Stimulated activated CD8-positive, alpha-beta memory T cell treated with anti-CD3 and anti-CD28 coated beads, Interleukin-15, amount 100 ng/mL, for 4 hours (primary cell): Measurements from ENCODE around the gene GALNT2.

Experiments
- DNase-seq, 2 donors: peaks; one replicate each; pipeline ENCODE4 v3.0.0-alpha.2; 2020; ENCODE audit warnings: low read depth in 2 of 2

The GALNT2 gene

GRCh38 chr1:230112782-230113181 lies 45.7 kb downstream of the GALNT2 start:
- DNase-seq: no peak

GRCh38 chr1:230113235-230113592 lies 46.2 kb downstream of the GALNT2 start:
- no peak for DNase-seq

GRCh38 chr1:230113593-230114236 lies 46.7 kb downstream of the GALNT2 start:
- DNase-seq: no peak

DNA sequence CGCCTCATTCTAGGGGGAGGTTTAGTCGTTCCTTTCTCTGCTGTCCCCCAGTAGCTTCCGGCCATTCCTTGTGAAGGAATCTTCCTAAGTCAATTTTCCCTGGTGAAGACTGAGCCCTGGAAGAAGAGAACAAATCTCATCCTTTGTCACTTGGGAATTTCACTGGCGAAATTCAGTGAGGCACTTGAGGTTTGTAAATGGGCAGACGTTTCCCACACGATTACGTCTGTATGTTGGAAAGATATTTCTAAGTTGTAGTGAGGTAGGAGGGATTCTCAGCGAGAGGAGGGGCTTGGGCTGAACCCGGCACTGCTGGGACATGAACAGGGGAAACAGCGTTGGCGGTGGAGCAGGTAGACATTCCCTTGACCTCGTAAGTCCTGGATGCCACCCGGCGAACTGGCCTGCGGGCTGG lies 47.2 kb downstream of the GALNT2 start:
- no peak for DNase-seq

- DNase-seq: no peak
These were observed 50.7 kb downstream of the GALNT2 start for GRCh38 chr1:230117694-230118093.

DNA sequence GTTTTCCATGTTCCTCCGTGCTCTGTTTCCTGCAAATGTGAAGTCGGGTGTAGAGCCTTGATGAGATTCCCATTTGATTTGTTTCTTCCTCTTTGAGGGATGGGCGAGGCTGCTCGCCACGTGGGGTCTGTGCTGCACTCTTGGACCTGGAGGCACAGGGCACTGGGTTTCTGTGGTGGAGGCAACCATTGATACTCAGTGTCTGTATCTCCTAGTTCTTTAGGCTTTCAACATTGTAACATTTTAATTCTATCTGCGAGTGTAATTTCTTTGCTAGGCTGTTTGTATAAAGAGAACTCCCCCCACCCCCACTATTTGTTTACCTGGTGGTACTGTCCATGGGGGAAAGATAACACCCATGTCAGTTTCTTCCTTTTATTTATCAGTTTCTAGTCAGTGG lies 52.3 kb downstream of the GALNT2 start:
- no peak for DNase-seq

GRCh38 chr1:230120289-230120920 lies 53.4 kb downstream of the GALNT2 start:
- no peak for DNase-seq

DNA sequence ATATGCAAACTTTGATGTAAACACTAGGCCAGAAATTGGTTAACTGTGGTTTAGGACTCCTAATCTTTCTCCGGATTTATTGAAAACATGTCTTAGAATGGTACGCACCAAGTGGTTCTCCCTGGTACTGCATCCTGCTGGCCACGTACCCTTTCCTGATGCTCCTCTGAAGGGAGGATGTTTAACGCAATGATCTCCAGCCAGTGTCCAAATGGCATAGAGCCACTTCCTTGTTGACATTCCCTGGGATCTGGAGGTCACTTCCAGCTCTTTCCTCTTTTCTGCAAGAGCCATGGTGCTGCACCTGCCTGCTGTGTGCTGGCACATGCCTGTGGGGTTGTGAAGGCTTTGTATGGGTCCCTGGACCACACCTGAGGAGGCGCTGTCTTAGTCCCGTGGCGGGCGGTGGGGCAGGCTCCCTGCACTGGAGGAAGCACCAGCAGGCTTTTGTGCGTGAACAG lies 53.9 kb downstream of the GALNT2 start:
- DNase-seq: no peak

DNA sequence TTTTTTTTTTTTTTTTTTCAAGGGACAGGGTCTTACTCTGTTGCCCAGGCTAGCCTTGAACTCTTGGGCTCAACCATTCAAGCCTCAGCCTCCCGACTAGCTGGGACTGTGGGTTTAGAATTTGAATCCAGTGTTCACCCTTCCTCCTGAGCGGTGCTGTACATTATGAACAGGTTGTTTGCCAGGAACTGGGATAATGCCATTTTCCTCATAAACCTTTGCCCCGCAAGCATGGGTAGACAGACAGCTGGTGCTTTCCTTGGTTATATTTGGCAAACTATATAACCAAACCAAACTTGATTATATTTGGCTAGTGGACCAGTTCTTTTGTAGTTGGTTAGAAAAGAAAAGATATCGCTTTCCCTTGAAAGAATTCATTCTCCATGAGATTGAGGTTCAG lies 54.9 kb downstream of the GALNT2 start:
- DNase-seq: no peak

- no peak for DNase-seq
These were observed 55.6 kb downstream of the GALNT2 start for GRCh38 chr1:230122366-230123279.

DNA sequence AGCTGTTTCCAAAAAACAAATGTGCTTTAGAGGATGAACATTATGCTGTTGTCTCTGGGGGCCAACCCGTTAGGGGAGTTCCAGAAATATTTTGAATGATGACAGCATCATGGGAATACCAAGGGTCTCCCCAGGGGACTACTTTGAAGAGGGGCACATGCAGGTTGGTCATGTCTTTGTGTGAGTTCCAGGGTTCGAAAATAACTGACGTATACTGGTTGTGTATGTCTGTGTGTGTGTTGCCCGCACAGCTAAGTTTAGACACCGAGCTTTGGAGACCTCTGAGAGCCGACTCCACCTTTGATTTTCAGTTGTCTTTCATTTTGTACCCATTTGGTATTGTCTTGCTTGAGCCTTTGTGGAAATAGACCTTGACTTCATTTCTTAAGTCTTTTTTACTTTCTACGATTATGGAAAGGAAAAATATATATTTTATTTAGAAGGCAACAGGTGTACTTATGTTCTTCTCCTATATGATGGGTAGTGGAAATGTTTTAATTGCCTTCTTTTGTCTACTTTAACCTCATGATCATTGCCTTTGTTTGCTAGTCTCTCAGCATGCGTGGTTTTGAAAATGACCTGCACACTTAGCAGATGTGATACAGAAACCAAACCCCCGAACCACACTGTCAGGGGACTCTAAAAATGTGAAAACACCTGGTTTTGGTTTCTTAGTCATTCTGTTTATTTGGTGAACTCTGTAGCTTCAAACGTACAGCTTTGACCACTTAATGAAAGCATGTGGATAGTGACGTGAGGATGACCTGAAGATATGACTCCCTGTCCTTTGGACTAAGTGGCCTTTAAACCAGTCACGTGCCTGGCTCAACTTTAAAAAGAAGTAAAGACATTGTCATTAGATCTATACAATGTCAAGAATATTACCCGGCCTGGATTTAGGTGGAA lies 56.5 kb downstream of the GALNT2 start:
- DNase-seq: no peak

GRCh38 chr1:230124186-230125128 lies 57.4 kb downstream of the GALNT2 start:
- DNase-seq: no peak

DNA sequence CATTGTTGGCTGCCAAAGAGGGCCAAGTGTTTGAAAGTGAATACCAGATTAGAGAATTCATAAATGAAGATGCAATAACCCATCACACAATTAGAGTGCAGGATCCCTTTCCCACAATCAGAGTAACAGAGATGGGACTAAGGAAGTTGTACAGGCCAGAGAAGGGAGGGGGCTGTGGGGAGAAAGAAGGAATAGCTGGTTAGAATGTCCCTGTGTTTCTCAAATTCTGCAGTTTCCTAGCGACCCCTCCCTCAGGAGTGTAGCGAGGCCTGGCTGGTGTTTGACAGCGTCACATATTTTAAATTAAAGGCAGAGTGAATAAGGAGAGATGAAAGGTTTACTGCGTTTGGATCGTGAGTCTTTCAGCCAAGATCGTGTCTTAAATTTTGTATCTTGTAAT lies 58.1 kb downstream of the GALNT2 start:
- DNase-seq: no peak

GRCh38 chr1:230125640-230126528 lies 58.8 kb downstream of the GALNT2 start:
- DNase-seq: no peak

DNA sequence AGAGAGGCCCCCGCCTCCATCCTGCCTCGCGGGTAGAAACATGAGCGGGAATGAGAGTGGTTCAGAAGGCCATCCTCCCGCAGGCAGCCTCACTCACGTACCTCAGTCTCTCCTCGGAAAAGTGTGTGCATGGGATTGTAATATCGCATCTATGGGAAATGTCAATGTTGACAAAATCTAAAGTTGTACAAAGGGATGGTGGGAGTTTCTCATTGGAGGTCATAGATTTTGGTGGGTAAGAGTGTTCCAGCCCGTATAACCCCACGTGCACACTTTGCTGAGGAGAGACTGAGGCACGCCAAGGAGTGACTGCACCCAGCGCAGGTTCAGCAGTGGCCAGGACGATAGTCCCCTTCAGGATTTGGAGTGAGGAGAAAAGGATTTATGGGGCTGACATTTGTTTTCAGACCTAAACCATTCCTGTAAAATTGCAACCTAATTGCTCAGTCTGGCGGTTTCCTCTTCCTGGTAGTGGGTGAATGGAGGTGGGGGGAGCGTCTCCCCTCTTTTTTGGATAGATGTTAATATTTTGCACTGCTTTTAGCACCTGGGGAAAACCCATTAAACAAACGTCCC lies 59.6 kb downstream of the GALNT2 start:
- no peak for DNase-seq

GRCh38 chr1:230127105-230128054 lies 60.3 kb downstream of the GALNT2 start:
- DNase-seq: peak; percentile 24 to 35

DNA sequence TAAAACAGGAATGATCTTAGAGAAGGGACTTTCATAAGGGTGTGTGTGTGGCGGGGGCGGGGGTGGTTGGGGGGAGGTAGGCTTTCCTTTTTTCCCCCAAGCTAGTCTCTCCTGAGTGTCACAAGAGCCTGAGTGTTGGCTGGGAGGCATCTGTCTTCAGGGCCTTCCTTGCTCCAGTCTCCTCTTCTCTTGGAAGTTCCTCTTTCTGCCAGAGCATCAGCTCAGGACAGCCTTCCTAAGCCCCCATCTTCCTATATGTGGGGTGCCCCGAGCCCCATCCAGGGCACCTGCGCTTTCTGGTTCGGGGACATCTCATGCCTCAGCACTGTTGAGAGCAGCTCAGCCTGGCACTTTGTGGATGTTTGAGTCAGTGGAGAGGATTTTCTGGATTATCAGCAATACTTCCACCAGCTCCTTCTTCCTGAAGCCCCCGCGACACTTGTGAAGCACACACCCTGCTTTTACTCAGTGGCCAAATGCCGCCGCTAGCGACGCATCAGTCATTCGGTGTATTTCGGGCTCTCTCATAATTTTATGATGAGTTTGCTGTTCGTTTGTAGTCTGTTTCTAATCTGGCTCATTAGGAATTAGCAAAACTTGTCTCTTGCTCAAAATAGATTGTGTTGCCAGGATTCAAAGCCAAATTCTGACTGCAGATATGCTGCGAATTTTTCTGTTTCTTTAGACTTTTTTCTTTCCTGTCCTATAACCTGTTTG lies 61.7 kb downstream of the GALNT2 start:
- DNase-seq: no peak
